ENCODE results near the gene KIAA0513. TPM values are rescaled to one million over a fixed set of nuclear protein-coding genes. Genes with fewer than 3 reads are reported as not detected.

KIAA0513 gene
- total RNA-seq, 1 donor from 2014 or later, result 1.9 TPM

DNA sequence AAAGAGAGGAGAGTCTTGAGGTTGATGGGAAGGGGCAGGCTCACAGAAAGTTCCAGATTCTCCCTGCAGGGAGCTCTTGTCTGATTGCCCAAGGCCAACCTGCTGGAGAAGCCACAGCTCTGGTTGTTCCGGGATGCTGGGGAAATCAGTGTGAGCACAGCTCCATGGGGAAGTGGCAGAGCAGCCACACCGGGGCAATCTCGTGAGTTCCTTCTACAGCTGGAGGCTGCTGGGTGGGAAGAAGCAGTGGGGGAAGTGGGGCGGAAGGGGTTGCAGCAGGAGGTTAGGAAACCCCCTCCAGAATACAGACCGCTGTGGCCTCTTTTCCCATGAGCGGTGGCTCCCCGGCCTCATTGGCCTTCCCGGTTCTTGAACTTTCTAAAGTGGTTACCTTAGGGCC, 34.0 kb downstream of the KIAA0513 start:
- no peaks in the 10 kb centered on the region for H3K36me3 ChIP-seq (ENCODE audit: control insufficient read depth, insufficient read depth, low read length)
- no peaks in the 10 kb centered on the region for H3K27me3 ChIP-seq (ENCODE audit: control insufficient read depth, insufficient read depth, low read length)
- no peak overlapping the region for H3K4me3 ChIP-seq (ENCODE audit: low read depth, low read length)
- no peak for DNase-seq (ENCODE audit: low read depth)
- TF ChIP-seq, protein P1, sequence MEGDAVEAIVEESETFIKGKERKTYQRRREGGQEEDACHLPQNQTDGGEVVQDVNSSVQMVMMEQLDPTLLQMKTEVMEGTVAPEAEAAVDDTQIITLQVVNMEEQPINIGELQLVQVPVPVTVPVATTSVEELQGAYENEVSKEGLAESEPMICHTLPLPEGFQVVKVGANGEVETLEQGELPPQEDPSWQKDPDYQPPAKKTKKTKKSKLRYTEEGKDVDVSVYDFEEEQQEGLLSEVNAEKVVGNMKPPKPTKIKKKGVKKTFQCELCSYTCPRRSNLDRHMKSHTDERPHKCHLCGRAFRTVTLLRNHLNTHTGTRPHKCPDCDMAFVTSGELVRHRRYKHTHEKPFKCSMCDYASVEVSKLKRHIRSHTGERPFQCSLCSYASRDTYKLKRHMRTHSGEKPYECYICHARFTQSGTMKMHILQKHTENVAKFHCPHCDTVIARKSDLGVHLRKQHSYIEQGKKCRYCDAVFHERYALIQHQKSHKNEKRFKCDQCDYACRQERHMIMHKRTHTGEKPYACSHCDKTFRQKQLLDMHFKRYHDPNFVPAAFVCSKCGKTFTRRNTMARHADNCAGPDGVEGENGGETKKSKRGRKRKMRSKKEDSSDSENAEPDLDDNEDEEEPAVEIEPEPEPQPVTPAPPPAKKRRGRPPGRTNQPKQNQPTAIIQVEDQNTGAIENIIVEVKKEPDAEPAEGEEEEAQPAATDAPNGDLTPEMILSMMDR (IDR thresholded peaks at IDR 0.05; ENCODE audit: insufficient read depth, low read length, poor library complexity, severe bottlenecking), result no peak

DNA sequence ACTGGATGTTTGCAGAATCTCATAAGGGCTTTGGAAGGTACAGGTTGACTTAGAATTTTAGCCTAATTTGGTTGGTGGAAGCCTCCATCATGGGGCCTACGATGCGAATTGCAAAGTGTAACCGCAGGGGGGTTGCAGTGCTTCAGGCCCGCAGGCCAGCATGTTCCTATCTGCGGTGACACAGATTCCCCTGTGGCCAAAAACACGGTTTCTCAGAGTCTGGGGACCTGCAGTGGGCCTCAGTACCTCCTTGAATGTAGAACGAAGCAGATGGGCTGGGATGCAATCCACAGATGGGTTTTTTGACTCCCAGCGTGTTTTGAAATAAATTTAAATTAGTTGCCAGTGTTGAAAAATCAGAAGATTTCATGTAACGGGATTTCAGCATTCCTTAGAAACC, 34.7 kb downstream of the KIAA0513 start:
- Histone ChIP-seq H3K4me3 (ENCODE audit: low read depth, low read length) (no peak overlapping the region), H3K27me3 (ENCODE audit: control insufficient read depth, insufficient read depth, low read length) (no peaks in the 10 kb centered on the region), H3K36me3 (ENCODE audit: control insufficient read depth, insufficient read depth, low read length) (no peaks in the 10 kb centered on the region)
- DNase-seq (ENCODE audit: low read depth), result no peak
- TF ChIP-seq, protein P1 (IDR thresholded peaks at IDR 0.05; ENCODE audit: insufficient read depth, low read length, poor library complexity, severe bottlenecking), result no peak

DNA sequence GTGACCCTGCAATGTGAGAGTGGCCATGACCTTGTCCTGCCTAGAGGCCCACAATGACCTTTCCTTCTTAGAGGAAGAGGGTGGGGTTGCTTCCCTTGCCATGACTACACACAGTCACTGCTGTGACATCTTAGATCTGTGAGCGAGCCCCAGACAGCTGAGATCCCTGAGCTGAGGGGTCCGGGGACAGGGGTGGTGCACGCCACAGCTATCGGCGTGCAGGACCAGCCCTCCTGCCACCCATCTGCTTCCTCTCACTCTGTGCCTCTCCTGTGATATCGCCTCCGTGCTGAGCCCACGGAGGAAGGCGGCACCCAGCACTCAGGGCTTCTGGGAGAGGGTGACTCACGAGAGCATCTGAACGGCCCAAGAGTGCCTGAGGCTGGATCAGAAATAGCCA, 35.2 kb downstream of the KIAA0513 start:
- Histone ChIP-seq H3K27me3 (ENCODE audit: control insufficient read depth, insufficient read depth, low read length) (no peaks in the 10 kb centered on the region), H3K4me3 (ENCODE audit: low read depth, low read length) (no peak overlapping the region), H3K36me3 (ENCODE audit: control insufficient read depth, insufficient read depth, low read length) (no peaks in the 10 kb centered on the region)
- TF ChIP-seq, protein P1 (IDR thresholded peaks at IDR 0.05; ENCODE audit: insufficient read depth, low read length, poor library complexity, severe bottlenecking), result no peak
- no peak for DNase-seq (ENCODE audit: low read depth)

DNA sequence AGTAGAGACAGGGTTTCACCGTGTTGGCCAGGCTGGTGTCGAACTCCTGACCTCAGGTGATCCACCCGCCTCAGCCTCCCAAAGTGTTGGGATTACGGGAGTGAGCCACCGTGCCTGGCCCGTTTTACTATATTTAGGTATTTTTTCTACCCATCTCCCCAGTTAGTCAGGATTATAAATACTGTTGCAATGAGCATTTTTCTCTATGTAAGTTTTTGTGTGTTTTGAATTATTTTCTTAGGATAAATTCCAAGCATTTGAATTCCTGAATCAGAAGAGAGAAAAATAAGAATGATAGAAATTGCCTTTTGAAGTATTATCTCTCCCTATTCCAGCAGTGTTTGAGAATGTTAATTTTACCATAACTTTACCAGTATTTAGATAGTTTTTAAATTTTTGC, 36.6 kb downstream of the KIAA0513 start:
- no peak overlapping the region for H3K4me3 ChIP-seq (ENCODE audit: low read depth, low read length)
- TF ChIP-seq, protein P1 (IDR thresholded peaks at IDR 0.05; ENCODE audit: insufficient read depth, low read length, poor library complexity, severe bottlenecking), result no peak

DNA sequence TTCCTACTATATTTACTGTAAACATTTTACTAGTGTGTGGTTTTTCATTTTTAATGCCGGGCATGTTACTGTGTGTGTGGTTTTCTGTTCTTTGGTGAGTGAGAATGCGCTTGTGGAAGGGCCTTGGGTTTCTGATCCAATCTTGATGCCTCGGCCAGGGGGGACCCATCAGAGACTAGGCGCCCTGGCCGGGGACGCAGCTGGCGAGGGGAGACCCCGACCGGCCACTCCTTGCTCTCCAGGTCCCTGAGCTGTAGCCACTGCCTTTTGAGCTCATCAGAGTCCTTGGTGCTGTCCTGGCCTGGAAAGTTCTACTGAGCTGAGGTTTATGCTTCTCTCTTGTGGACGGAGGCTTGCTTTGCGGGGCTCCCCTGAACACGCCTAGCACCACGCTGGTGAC, 37.5 kb downstream of the KIAA0513 start:
- Histone ChIP-seq H3K36me3 (ENCODE audit: control insufficient read depth, insufficient read depth, low read length) (no peaks in the 10 kb centered on the region), H3K4me3 (ENCODE audit: low read depth, low read length) (no peak overlapping the region), H3K27me3 (ENCODE audit: control insufficient read depth, insufficient read depth, low read length) (no peaks in the 10 kb centered on the region)
- no peak for DNase-seq (ENCODE audit: low read depth)
- TF ChIP-seq, protein P1 (IDR thresholded peaks at IDR 0.05; ENCODE audit: insufficient read depth, low read length, poor library complexity, severe bottlenecking), result no peak

More for the DNA sequence above, 36.6 kb downstream of the KIAA0513 start:
- DNase-seq (ENCODE audit: low read depth), result no peak
- H3K36me3 ChIP-seq (ENCODE audit: control insufficient read depth, insufficient read depth, low read length), result no peaks in the 10 kb centered on the region
- no peaks in the 10 kb centered on the region for H3K27me3 ChIP-seq (ENCODE audit: control insufficient read depth, insufficient read depth, low read length)

DNA sequence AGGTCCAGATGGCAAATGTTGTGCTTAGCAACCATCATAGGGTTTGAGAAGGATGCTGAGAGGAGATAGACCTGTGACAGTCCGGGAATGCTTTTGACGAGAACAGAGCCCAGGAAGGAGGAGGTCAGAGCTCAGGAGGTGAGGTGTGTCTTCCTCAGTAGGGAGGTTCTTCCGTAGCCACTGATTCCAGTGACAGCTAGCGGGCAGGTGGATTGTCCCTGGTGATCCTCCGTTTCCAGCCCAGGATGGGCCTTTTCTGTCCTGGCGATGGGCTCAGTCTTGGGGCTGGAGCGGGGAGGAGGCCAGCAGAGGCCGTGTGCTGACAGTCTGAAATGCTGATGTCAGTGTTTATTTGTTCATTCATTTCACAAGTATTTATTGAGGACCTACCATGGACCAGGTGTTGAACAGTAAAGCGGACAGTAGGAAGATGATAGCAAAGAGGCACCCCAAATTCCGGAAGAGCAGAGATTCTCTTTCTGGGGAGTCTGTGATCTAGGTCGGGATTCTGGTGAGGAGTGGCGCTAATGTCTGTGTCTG, 38.8 kb downstream of the KIAA0513 start:
- Histone ChIP-seq H3K4me3 (ENCODE audit: low read depth, low read length) (no peak overlapping the region), H3K27me3 (ENCODE audit: control insufficient read depth, insufficient read depth, low read length) (no peaks in the 10 kb centered on the region), H3K36me3 (ENCODE audit: control insufficient read depth, insufficient read depth, low read length) (peaks cover 1% of the 10 kb centered on the region)
- TF ChIP-seq, protein P1 (IDR thresholded peaks at IDR 0.05; ENCODE audit: insufficient read depth, low read length, poor library complexity, severe bottlenecking), result no peak
- no peak for DNase-seq (ENCODE audit: low read depth)

Data from kidney epithelial cell (primary cell).